Adrenal gland (tissue), 5 donors: ENCODE data around the gene KLHL42.
A peak's percentile ranks its signal among the peaks of the same experiment; 100 is the strongest.

Experiments
- CTCF ChIP-seq, 6 experiments: fragments of 450-650 bp in 4 of 6; fragments of 200-600 bp in 2 of 6; sonication (generic) in 1 of 6; IDR thresholded peaks; 1 replicate in 5 of 6; 2 replicates in 1 of 6; pipeline versions ENCODE4 v1.5.1 to v1.8.0; 2016 to 2021; ENCODE audit warnings: antibody characterized with exemption in 6 of 6, mild to moderate bottlenecking in 2 of 6, moderate library complexity in 1 of 6
- POLR2A ChIP-seq, 2 donors: fragments of 450-650 bp; IDR thresholded peaks; one replicate each; pipeline ENCODE4 v1.6.1; 2017; ENCODE audit warnings: antibody characterized with exemption in 2 of 2, mild to moderate bottlenecking in 2 of 2, moderate library complexity in 1 of 2
- donor health status: DM: no; HTN: no; CAD: no.

- TF ChIP-seq CTCF (IDR thresholded peaks at IDR 0.05): peak in 1 of 6 experiments; percentile 9
- no peak for TF ChIP-seq POLR2A (IDR thresholded peaks at IDR 0.05)
Measured at GRCh38 chr12:27840229-27840999, 60.4 kb downstream of the KLHL42 start.
